GM06990 (cell line): ENCODE data around the gene MYO18A.
A peak's percentile ranks its signal among the peaks of the same experiment; 100 is the strongest.

Experiments
- DNase-seq: peaks from one replicate; pipeline ENCODE4 v3.0.0-alpha.2; 2011; ENCODE audit not compliant: insufficient read length; ENCODE audit errors: extremely low read depth
- H3K27me3 ChIP-seq: replicated peaks from 2 replicates; pipeline ENCODE4 v1.6.0; 2011; ENCODE audit warnings: low read length; ENCODE audit not compliant: control insufficient read depth, insufficient read depth
- H3K36me3 ChIP-seq: 2 replicates; pipeline ENCODE4 v1.5.1; 2011; ENCODE audit warnings: low read length; ENCODE audit not compliant: control insufficient read depth, insufficient read depth
- H3K4me3 ChIP-seq: replicated peaks from 2 replicates; pipeline ENCODE4 v1.5.1; 2011; ENCODE audit warnings: low read depth, mild to moderate bottlenecking, control low read depth, low read length
- TF ChIP-seq, protein P1 (sequence below): IDR thresholded peaks from 2 replicates; pipeline ENCODE4 v1.5.1; 2011; ENCODE audit warnings: low read length, control low read depth, mild to moderate bottlenecking, inconsistent platforms; ENCODE audit not compliant: insufficient read depth, poor library complexity, severe bottlenecking

The MYO18A gene

DNA sequence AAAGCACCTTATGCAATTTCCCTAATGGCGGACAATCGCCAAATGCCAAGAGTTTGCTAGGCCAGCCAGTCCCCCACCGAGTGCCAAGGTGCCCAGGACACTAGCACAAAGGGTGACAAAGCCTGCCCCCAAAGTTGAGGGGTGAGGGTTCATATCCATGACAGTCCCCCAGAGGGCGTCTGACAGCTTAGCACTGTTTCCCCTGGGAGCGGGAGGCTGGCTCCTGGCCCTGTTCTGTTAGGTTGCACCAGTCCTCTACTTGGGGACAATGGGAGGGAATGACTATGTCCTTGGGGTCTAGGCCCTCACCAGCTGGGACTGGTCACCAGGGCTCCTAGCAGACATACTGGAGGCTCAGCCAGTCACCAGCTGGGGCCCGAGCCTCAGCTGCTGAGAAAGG, 66.9 kb downstream of the MYO18A start:
- Histone ChIP-seq H3K36me3 (peaks cover 36% of the 10 kb centered on the region), H3K4me3 (no peak overlapping the region), H3K27me3 (no peaks in the 10 kb centered on the region)
- no peak for DNase-seq
- TF ChIP-seq, protein P1, sequence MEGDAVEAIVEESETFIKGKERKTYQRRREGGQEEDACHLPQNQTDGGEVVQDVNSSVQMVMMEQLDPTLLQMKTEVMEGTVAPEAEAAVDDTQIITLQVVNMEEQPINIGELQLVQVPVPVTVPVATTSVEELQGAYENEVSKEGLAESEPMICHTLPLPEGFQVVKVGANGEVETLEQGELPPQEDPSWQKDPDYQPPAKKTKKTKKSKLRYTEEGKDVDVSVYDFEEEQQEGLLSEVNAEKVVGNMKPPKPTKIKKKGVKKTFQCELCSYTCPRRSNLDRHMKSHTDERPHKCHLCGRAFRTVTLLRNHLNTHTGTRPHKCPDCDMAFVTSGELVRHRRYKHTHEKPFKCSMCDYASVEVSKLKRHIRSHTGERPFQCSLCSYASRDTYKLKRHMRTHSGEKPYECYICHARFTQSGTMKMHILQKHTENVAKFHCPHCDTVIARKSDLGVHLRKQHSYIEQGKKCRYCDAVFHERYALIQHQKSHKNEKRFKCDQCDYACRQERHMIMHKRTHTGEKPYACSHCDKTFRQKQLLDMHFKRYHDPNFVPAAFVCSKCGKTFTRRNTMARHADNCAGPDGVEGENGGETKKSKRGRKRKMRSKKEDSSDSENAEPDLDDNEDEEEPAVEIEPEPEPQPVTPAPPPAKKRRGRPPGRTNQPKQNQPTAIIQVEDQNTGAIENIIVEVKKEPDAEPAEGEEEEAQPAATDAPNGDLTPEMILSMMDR, result peak; percentile 27

DNA sequence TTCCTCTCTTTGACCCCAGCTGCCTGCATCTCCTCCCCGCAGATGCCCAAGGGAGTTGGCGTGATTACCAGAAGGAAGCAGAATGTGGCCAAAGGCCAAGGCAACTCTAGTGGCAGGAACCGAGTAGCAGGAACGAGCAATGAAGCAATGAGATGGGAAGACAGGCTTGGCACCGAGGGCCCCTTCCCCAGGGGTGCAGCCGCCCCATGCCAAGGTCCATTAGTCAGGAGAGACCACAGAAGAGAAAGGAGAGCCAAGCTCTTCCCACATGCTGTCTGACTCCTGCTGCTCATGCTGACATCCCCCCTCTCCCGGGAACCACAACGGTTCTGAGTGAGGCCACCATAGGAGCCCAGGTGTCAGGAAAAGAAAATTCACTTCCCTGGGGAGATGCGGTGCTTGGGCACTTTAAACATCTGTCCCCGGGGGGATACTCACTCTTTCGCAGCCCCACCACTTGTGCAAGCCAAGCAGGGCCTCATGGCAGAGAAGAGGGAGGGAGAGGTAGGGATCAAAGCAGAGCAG, 67.4 kb downstream of the MYO18A start:
- no peaks in the 10 kb centered on the region for H3K27me3 ChIP-seq
- TF ChIP-seq, protein P1, result no peak
- peaks cover 41% of the 10 kb centered on the region for H3K36me3 ChIP-seq
- no peak for DNase-seq
- H3K4me3 ChIP-seq, result no peak overlapping the region

DNA sequence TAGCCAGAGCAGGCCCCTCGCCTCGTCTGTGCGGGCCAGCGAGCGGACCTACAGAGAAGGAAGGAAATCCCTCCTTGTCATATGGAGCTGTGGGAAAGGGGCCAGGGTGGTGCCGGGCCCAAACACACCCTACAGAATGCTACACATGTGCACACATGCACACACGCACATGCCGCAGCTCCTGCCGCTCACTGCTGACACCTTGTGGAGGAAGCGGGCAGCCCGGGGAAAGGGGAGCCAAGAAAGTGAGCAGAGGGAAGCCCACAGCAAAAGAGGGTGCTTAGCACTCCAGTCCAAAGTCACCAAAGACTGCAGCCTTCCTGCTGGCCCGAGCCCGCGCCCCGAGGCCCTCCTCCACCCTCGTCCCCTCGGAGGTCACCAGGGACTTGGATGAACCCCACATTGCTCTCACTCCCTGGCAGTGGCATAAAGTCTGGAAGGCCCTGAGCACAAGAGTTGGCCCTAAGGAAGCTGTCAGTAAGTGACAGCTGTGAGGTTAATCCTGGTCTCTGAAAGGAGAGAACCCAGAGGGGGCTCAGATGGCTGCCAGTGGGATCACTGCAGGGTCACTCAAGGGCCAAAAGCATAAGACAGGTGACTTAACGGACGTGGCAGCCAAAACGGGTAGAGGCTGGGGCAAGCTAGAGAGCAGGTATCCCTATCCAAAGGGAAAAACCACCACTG, 68.2 kb downstream of the MYO18A start:
- no peak overlapping the region for H3K4me3 ChIP-seq

DNA sequence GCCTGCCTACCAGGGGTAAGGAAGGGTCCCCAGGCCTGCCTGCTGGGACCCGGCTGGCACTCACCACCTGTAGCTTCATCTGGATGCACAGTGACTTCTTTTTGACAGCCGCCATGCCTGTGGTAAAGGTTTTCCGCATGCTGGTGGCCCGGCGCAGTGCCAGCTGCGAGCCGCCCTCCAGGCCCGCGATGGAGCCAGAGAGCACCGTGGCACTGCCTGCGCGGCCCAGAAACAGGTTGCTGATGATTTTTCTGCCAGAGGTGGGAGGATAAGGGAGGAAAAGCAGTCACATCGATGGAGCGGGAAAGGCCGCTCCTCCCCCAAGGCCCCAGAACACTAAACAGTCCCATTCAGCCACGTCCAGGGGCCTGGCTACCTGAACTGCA, 69.8 kb downstream of the MYO18A start:
- no peaks in the 10 kb centered on the region for H3K27me3 ChIP-seq
- DNase-seq, result no peak
- no peak overlapping the region for H3K4me3 ChIP-seq
- TF ChIP-seq, protein P1, result no peak
- H3K36me3 ChIP-seq, result peaks cover 46% of the 10 kb centered on the region

More for the DNA sequence above, 68.2 kb downstream of the MYO18A start:
- H3K36me3 ChIP-seq, result peaks cover 45% of the 10 kb centered on the region
- TF ChIP-seq, protein P1, result peak; percentile 98
- DNase-seq, result peak; percentile 68
- no peaks in the 10 kb centered on the region for H3K27me3 ChIP-seq

DNA sequence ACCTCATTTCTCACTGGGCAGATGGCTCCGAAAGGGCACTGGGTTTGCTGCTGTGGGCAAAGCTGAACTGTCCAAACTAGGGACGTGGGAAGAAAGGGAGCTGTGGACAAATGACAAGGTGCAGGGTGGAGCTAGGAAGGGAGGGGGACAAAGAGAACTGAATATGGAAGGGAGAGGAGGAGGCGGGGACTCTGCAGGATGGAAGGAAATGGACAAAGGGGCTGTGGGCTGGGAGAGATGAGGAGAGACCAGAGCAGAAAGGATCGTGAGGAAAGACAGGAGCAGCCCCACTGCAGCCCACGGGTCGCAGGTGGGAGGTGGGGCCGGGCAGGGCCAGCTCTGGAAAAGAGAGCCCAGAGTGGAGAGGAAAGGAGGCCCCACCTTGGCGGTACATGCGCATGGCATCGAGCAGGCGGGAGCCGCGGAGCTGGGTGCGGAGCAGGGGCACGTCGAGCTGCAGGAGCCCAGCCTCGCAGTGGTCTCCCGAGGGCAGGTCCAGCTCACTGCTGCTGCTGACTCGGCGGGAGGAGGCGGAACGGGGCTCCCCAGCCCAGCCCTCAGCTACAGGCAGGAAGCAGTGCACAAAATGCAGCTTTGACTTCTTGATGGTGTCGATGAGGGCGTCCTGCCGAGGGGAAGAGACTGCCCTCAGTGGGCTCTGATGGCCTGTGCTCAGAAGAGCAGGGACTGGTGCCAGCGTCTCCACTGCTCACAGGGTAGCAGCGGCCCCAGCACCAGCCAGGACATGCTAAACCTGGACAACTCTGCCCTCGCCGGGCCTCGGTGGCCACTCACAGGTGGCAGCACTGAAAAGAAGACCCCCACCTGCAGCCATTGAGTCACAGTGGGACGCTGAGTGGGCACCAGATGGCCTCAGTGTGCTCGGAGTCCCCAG, 70.5 kb downstream of the MYO18A start:
- DNase-seq, result no peak
- Histone ChIP-seq H3K4me3 (no peak overlapping the region), H3K36me3 (peaks cover 41% of the 10 kb centered on the region), H3K27me3 (no peaks in the 10 kb centered on the region)
- TF ChIP-seq, protein P1, result no peak
